ENCODE measurements around the gene MEGF10.

The MEGF10 gene

GRCh38 chr5:127275641-127276193 is 14.9 kb upstream of the MEGF10 start:
- TF ChIP-seq CTCF (IDR thresholded peaks at IDR 0.05; ENCODE audit: borderline replicate concordance, control extremely low read depth, extremely low read depth, insufficient read depth, missing control alignments), result no peak
- no peak for DNase-seq (ENCODE audit: low spot score)
- in situ Hi-C loops (cut with MboI; ENCODE audit: low sequenced_read_pairs, unreplicated experiment), result no loop called here

GRCh38 chr5:127280491-127281220 is 9.9 kb upstream of the MEGF10 start:
- in situ Hi-C loops (cut with MboI; ENCODE audit: low sequenced_read_pairs, unreplicated experiment), result no loop called here
- no peak for TF ChIP-seq CTCF (IDR thresholded peaks at IDR 0.05; ENCODE audit: borderline replicate concordance, control extremely low read depth, extremely low read depth, insufficient read depth, missing control alignments)
- DNase-seq (ENCODE audit: low spot score), result no peak

DNA sequence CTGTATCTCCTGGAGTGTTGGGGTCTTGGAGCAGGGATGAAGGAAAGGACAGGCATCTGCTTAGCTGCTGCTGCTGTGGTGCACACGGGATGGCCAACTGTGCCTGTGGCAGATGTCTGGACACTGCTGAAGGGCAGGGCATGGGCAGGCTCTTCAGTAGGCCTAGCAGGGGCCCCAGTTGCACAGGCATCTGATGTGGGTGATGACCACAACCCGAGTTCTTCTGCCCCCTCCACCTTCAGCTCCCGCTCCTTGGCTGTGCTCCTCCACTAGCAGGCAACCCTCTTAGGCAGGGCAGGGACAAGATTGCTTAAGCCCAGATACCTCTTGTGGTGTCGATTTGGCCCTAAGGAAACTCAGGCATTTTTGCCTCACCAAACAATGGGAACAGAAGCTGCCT is 9.0 kb upstream of the MEGF10 start:
- no peak for DNase-seq (ENCODE audit: low spot score)
- in situ Hi-C loops (cut with MboI; ENCODE audit: low sequenced_read_pairs, unreplicated experiment), result no loop called here
- TF ChIP-seq CTCF (IDR thresholded peaks at IDR 0.05; ENCODE audit: borderline replicate concordance, control extremely low read depth, extremely low read depth, insufficient read depth, missing control alignments), result no peak

DNA sequence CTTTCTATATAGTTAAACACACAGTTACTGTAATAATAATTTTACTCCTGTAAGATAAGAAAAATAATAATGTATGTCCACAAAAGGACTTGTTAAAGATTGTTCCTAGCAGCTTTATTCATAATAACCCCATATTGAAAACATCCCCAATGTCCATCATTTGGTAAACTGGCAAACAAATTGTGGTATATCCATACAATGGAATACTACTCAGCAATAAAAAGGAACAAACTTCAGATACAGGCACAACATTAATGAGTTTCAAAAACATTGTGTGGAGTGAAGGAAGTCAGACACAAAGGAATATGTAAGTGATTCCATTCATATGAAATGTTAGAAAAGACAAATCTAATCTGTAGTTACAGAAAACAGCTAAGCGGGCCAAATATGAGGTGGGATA is 1.9 kb upstream of the MEGF10 start:
- DNase-seq (ENCODE audit: low spot score), result no peak
- in situ Hi-C loops (cut with MboI; ENCODE audit: low sequenced_read_pairs, unreplicated experiment), result no loop called here
- no peak for TF ChIP-seq CTCF (IDR thresholded peaks at IDR 0.05; ENCODE audit: borderline replicate concordance, control extremely low read depth, extremely low read depth, insufficient read depth, missing control alignments)

DNA sequence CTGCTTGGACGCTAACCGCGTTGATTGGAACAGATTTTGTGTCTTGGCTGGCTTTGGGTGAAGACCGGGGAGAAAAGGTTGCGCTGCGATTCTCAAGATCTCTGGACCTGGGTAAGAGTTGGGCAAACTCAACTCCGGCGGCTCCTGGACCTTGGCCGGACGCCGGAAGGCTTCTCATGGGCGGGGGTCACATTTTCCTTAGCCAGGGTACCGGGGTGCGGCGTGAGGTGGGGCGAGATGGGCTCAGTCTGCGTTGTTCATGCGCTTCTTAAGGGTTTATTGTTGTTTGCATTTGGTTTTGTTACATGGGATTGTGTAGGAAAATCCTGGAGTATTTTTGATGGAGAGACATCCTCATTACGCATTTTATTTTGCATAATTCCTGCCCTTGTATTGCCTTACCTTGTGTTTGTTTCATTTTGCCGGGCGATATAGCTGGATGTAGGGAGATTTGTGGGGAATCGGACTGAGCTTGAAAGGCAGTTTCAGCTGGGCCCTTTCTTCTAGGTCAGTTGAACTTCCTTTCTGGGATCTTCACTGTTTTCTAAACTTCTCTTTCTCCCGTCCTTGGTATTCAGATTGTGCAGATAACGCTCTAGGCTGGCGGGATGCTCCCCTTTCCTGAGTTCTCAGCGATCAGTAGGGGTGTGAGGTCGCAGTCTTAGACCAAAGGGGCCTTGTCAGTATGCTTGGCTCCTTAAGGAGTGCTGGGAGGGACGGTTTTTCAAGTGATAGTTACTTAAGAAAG is 524 bp downstream of the MEGF10 start:
- no peak for DNase-seq (ENCODE audit: low spot score)
- TF ChIP-seq CTCF (IDR thresholded peaks at IDR 0.05; ENCODE audit: borderline replicate concordance, control extremely low read depth, extremely low read depth, insufficient read depth, missing control alignments), result no peak
- in situ Hi-C loops (cut with MboI; ENCODE audit: low sequenced_read_pairs, unreplicated experiment), result no loop called here

DNA sequence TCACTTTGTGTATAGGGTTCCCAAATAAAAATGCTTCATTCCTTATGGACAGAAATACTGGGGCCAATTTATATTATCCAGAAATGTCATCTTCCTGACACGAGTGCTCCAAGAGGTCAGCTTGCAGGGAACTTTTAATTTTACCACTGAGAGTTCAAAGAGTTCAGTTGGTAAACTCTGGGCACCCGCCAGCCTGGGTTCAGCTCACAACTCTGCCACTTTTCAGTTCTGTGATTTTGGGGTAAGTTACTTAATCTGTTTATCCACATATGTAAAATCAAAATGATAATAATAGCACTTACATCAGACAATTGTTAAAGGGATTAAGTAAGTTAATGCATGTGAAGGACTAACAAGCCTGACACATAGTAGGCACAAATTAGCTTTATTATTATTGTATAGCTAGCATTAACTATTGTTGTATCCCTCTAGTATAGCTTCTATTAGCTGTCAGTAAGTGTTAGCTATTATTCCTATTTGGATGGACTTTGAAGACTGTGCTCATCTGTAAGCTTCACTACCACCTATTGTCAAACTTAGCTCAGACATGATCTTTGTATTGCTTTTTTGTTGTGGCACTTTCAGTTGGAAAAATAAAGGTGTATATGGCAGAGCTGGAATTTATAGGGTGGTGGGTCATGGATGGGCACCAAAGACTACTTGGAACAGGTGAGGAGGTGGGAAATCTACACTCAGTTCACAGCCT is 1.6 kb downstream of the MEGF10 start:
- no peak for TF ChIP-seq CTCF (IDR thresholded peaks at IDR 0.05; ENCODE audit: borderline replicate concordance, control extremely low read depth, extremely low read depth, insufficient read depth, missing control alignments)
- in situ Hi-C loops (cut with MboI; ENCODE audit: low sequenced_read_pairs, unreplicated experiment), result no loop called here
- no peak for DNase-seq (ENCODE audit: low spot score)
